RPMI7951 (cell line): Measurements from ENCODE around the gene ZBTB46. TPM values are rescaled to one million over a fixed set of nuclear protein-coding genes. Genes with fewer than 3 reads are reported as not detected.
A peak's percentile ranks its signal among the peaks of the same experiment; 100 is the strongest.

Experiments used
- DNase-seq: peaks from one replicate; pipeline ENCODE4 v3.0.0-alpha.2; 2012; ENCODE audit warnings: low read depth
- total RNA-seq: library from RNA; depleted of rRNA; stranded (reverse); fragments of >200 nt; shearing (Covaris generic); gene quantifications from 2 replicates; pipeline ENCODE4 v1.2.3, GENCODE V29; 2014

The ZBTB46 gene
- total RNA-seq, 1 experiment from 2014 or later: 3.4 TPM

- DNase-seq: no peak
These were observed 8.6 kb upstream of the ZBTB46 start for GRCh38 chr20:63839620-63840019.

GRCh38 chr20:63837479-63837878 lies 6.4 kb upstream of the ZBTB46 start:
- DNase-seq: no peak

GRCh38 chr20:63836458-63837344 lies 5.6 kb upstream of the ZBTB46 start:
- no peak for DNase-seq

GRCh38 chr20:63835021-63835858 lies 4.2 kb upstream of the ZBTB46 start:
- peak; percentile 99 for DNase-seq

- no peak for DNase-seq
These were observed 3.4 kb upstream of the ZBTB46 start for GRCh38 chr20:63834491-63834880.

- no peak for DNase-seq
These were observed 2.9 kb upstream of the ZBTB46 start for GRCh38 chr20:63833776-63834490.

GRCh38 chr20:63831993-63832686 lies 1.1 kb upstream of the ZBTB46 start:
- DNase-seq: peak; percentile 66

- no peak for DNase-seq
These were observed 555 bp upstream of the ZBTB46 start for GRCh38 chr20:63831646-63831992.

- DNase-seq: no peak
These were observed 874 bp downstream of the ZBTB46 start for GRCh38 chr20:63829945-63830835.

- no peak for DNase-seq
These were observed 1.5 kb downstream of the ZBTB46 start for GRCh38 chr20:63829603-63829944.

- DNase-seq: no peak
These were observed 2.1 kb downstream of the ZBTB46 start for GRCh38 chr20:63828951-63829350.

- DNase-seq: no peak
These were observed 2.5 kb downstream of the ZBTB46 start for GRCh38 chr20:63828545-63828944.

- no peak for DNase-seq
These were observed 2.9 kb downstream of the ZBTB46 start for GRCh38 chr20:63828124-63828523.

GRCh38 chr20:63826753-63827152 lies 4.3 kb downstream of the ZBTB46 start:
- DNase-seq: peak; percentile 53

GRCh38 chr20:63825331-63826118 lies 5.5 kb downstream of the ZBTB46 start:
- no peak for DNase-seq

GRCh38 chr20:63823691-63824311 lies 7.3 kb downstream of the ZBTB46 start:
- DNase-seq: no peak

GRCh38 chr20:63822276-63822696 lies 8.8 kb downstream of the ZBTB46 start:
- DNase-seq: no peak

- no peak for DNase-seq
These were observed 9.3 kb downstream of the ZBTB46 start for GRCh38 chr20:63821811-63822210.

GRCh38 chr20:63819224-63819921 lies 11.7 kb downstream of the ZBTB46 start:
- peak; percentile 76 for DNase-seq
